RCC 7860 (cell line): ENCODE measurements around the gene NSDHL.
"Not testable (repeated sequence)": the region's sequence is repeated elsewhere in the genome, so short reads cannot be mapped to it uniquely, and the experiment has no call there.

Experiments
- DNase-seq: peaks from one replicate; pipeline ENCODE4 v3.0.0-alpha.2; 2015; ENCODE audit warnings: low spot score
- FAIRE-seq: peaks from 2 replicates; lab custom pipeline; 2012; peaks lifted over from hg19 to GRCh38; lab: Jason Lieb, UNC

Gene NSDHL

DNA sequence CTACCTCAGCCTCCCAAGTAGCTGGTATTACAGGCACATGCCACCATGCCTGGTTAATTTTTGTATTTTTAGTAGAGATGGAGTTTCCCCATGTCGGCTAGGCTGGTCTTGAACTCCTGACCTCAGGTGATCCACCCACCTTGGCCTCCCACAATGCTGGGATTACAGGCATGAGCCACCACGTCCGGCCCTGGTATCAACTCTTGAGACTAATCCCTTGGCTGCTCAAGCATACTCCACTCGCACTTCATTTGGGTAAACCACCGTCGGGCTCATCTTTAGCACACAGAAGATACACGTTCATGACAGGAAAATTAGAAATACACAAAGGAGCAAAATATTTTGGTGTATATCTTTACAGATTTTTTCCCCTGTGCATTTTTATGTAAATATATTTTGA, 79.2 kb downstream of the NSDHL start:
- FAIRE-seq, DNase-seq: not testable (repeated sequence)

DNA sequence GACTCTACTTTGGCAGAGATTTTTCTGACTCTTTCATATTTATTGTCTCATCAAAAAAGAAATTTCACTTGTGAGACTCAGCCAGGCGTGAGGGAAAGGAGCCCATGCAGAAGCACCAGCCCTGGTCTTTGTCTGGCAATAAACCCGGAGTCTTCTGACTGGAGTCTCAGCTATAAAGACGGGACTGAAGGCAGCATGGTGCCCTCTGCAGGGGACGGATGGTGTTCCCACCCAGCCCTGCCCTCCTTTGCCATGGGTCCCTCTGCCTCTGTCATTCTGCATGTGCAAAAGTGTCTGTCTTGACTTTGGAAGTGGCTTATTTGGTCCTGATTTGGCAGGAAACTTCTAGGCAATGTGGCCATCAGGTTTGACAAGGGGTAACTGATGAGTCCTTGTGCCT, 81.2 kb downstream of the NSDHL start:
- FAIRE-seq (no peak), DNase-seq (no peak)

DNA sequence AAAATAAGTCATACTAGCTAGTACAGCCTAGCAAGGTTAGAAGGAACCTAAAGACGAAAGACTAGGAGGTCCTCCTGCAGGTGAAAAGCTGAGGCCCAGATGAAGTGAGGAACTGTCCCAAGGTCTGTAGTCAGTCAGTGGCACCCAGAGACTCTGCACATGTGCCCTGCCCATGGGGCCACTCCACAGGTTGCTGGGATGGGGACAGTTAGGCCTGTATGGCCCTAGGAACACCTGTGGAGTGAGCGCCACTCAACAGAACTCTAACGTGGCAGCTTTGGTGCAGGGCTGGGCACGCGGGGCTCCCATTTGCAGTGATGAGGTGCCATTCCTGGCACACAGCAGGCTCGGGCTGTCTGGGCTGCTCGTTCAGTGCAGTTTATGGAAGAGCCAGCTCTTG, 81.8 kb downstream of the NSDHL start:
- DNase-seq (no peak), FAIRE-seq (no peak)

- FAIRE-seq = no peak
Observed at GRCh38 chrX:152913346-152913745, 82.5 kb downstream of the NSDHL start.

DNA sequence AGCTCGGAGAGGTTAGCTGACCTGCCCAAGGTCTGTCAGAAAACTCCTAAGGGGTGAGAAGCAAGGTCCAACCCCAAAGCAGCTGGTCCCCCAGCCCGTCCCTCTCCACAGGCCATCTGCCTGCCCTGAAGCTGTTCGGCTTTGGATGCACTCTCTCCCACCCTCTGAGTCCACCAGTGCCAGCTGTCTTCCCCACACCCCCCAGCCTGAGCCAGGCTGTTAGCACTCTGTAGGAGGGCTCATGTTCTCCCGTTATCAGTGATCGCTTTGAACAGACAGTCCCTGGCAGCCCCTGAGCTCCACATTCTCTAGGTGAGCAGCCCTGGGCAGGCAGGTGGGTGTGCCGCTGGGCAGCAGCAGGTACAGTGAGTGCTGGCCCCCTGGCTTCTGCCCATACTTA, 83.0 kb downstream of the NSDHL start:
- FAIRE-seq (no peak), DNase-seq (no peak)

More at GRCh38 chrX:152913346-152913745, 82.5 kb downstream of the NSDHL start:
- DNase-seq = no peak

- DNase-seq (peak; percentile 39), FAIRE-seq (no peak)
Observed at GRCh38 chrX:152915541-152916241, 84.8 kb downstream of the NSDHL start.

- FAIRE-seq (no peak), DNase-seq (no peak)
Observed at GRCh38 chrX:152917656-152918579, 87.1 kb downstream of the NSDHL start.

GRCh38 chrX:152918707-152919106, 87.8 kb downstream of the NSDHL start:
- FAIRE-seq (no peak), DNase-seq (no peak)
